BLaER1 (cell line): ENCODE results near the gene CLSTN2.

ENCODE experiments used
- H3K27ac ChIP-seq: shearing (Covaris generic); formaldehyde crosslinking; 2 replicates; pipeline ENCODE4 v1.8.1; 2022
- H3K27me3 ChIP-seq: shearing (Covaris generic); formaldehyde crosslinking; 2 replicates; pipeline ENCODE4 v1.8.1; 2022
- H3K36me3 ChIP-seq: shearing (Covaris generic); formaldehyde crosslinking; 2 replicates; pipeline ENCODE4 v1.8.1; 2022
- H3K4me1 ChIP-seq: shearing (Covaris generic); formaldehyde crosslinking; 2 replicates; pipeline ENCODE4 v1.8.1; 2022
- H3K4me2 ChIP-seq: shearing (Covaris generic); formaldehyde crosslinking; 2 replicates; pipeline ENCODE4 v1.8.1; 2022
- H3K4me3 ChIP-seq: shearing (Covaris generic); formaldehyde crosslinking; 2 replicates; pipeline ENCODE4 v1.8.1; 2022
- H3K9ac ChIP-seq: shearing (Covaris generic); formaldehyde crosslinking; 2 replicates; pipeline ENCODE4 v1.8.1; 2022
- H3K9me3 ChIP-seq: shearing (Covaris generic); formaldehyde crosslinking; 2 replicates; pipeline ENCODE4 v1.8.1; 2022
- H4K20me1 ChIP-seq: shearing (Covaris generic); formaldehyde crosslinking; 2 replicates; pipeline ENCODE4 v1.8.1; 2022
- Cebpa-rat ChIP-seq: shearing (Covaris generic); IDR thresholded peaks from 2 replicates; pipeline ENCODE4 v1.8.1; 2022

CLSTN2 gene

DNA sequence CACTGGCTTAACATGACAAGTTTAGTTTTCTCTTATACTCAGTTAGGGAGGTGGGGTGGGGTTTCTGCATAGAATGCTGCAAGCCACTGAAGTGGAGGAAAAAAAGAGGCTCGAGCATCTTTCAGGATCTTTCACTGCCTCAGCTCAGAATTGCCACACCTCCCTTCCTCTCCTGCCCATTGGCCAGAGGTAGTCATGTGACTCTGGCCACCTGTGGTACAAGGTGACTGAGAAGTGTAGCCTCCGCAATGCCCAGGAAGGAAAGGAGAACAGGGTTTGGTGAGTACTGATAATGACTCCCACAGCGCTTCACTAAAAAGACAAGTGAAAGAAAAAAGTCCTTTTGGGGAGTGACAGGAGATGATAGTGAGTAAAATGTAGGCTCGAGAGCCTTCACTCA, 618.6 kb downstream of the CLSTN2 start:
- Histone ChIP-seq H4K20me1 (no peaks in the 10 kb centered on the region), H3K4me1 (no peaks in the 10 kb centered on the region), H3K27me3 (no peaks in the 10 kb centered on the region), H3K4me3 (no peak overlapping the region), H3K36me3 (no peaks in the 10 kb centered on the region), H3K9me3 (no peaks in the 10 kb centered on the region), H3K27ac (no peak overlapping the region), H3K9ac (no peak overlapping the region), H3K4me2 (no peak overlapping the region)
- TF ChIP-seq Cebpa-rat, result no peak

GRCh38 chr3:140555666-140556065, 620.7 kb downstream of the CLSTN2 start:
- no peaks in the 10 kb centered on the region for H3K36me3 ChIP-seq
- no peaks in the 10 kb centered on the region for H3K9me3 ChIP-seq
- H3K4me1 ChIP-seq, result no peaks in the 10 kb centered on the region
- no peak overlapping the region for H3K9ac ChIP-seq
- H3K4me2 ChIP-seq, result no peak overlapping the region
- no peak for TF ChIP-seq Cebpa-rat
- H4K20me1 ChIP-seq, result no peaks in the 10 kb centered on the region
- no peak overlapping the region for H3K4me3 ChIP-seq
- H3K27me3 ChIP-seq, result no peaks in the 10 kb centered on the region
- no peak overlapping the region for H3K27ac ChIP-seq

- no peak overlapping the region for H3K27ac ChIP-seq
- no peaks in the 10 kb centered on the region for H3K27me3 ChIP-seq
- TF ChIP-seq Cebpa-rat, result no peak
- H4K20me1 ChIP-seq, result no peaks in the 10 kb centered on the region
- H3K4me1 ChIP-seq, result no peaks in the 10 kb centered on the region
- no peaks in the 10 kb centered on the region for H3K9me3 ChIP-seq
- H3K4me2 ChIP-seq, result no peak overlapping the region
- no peak overlapping the region for H3K9ac ChIP-seq
- H3K4me3 ChIP-seq, result no peak overlapping the region
- no peaks in the 10 kb centered on the region for H3K36me3 ChIP-seq
These were observed 622.5 kb downstream of the CLSTN2 start for GRCh38 chr3:140557476-140557875.

DNA sequence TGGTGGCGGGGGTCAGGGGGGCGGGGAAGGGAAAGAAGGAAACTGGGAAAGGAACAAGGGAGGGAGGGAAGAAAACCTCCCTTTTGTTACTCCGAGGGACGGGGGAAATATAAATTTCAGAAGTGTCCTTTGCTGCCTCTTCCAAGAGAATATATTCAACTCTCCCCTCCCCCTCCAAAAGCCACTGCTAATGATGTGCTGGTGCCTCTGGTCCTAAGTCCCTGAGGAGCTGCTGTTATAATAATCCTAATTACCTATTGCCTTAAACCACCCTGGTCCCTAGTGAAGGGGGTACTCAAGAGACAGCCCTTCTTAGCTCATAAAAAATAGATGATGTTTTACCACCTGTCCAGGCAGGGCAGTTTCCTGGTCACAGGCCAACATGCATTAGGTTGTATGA, 624.6 kb downstream of the CLSTN2 start:
- no peak for TF ChIP-seq Cebpa-rat
- no peak overlapping the region for H3K9ac ChIP-seq
- H3K4me2 ChIP-seq, result no peak overlapping the region
- H3K27me3 ChIP-seq, result no peaks in the 10 kb centered on the region
- H3K4me1 ChIP-seq, result no peaks in the 10 kb centered on the region
- H3K9me3 ChIP-seq, result no peaks in the 10 kb centered on the region
- no peaks in the 10 kb centered on the region for H4K20me1 ChIP-seq
- H3K4me3 ChIP-seq, result no peak overlapping the region
- H3K36me3 ChIP-seq, result no peaks in the 10 kb centered on the region
- H3K27ac ChIP-seq, result no peak overlapping the region

DNA sequence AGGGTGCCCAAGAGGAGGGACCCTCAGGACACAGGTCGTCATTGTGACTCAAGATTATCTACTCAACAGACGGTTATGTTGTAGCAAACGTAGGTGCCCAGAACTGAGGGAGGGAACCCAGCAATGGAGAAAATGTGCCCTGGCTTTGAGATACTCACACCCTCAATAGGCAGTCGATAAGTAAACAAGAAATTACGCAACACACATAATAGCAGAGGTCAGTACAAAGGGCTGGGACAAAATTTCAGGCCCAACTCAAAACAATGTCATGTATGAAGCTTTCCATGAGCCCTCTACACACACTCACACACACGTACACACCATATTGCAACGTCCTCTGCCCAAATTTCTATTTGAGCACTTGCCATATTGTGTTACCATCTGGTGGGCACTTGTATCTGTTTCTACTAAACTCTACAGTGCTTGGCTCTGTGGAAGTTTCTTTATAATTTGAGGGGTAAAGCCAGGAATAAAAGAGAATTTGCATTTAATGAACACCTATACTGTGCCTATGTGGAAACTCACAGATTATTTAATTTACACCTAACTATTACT, 628.3 kb downstream of the CLSTN2 start:
- Histone ChIP-seq H3K9ac (no peak overlapping the region), H3K4me2 (no peak overlapping the region), H3K27me3 (no peaks in the 10 kb centered on the region), H3K27ac (no peak overlapping the region), H3K9me3 (no peaks in the 10 kb centered on the region), H4K20me1 (no peaks in the 10 kb centered on the region), H3K36me3 (no peaks in the 10 kb centered on the region), H3K4me3 (no peak overlapping the region), H3K4me1 (no peaks in the 10 kb centered on the region)
- 0 out of 2 replicates have a peak, but pooled peaks have one; percentile 54 for TF ChIP-seq Cebpa-rat

- H3K4me3 ChIP-seq, result no peak overlapping the region
- no peak overlapping the region for H3K4me2 ChIP-seq
- H4K20me1 ChIP-seq, result no peaks in the 10 kb centered on the region
- no peak for TF ChIP-seq Cebpa-rat
- no peaks in the 10 kb centered on the region for H3K9me3 ChIP-seq
- no peaks in the 10 kb centered on the region for H3K27me3 ChIP-seq
- no peak overlapping the region for H3K9ac ChIP-seq
- no peaks in the 10 kb centered on the region for H3K36me3 ChIP-seq
- H3K4me1 ChIP-seq, result no peaks in the 10 kb centered on the region
- H3K27ac ChIP-seq, result no peak overlapping the region
These were observed 633.1 kb downstream of the CLSTN2 start for GRCh38 chr3:140568131-140568530.

- Histone ChIP-seq H3K9me3 (no peaks in the 10 kb centered on the region), H3K27ac (no peak overlapping the region), H3K4me3 (no peak overlapping the region), H4K20me1 (no peaks in the 10 kb centered on the region), H3K27me3 (no peaks in the 10 kb centered on the region), H3K9ac (no peak overlapping the region), H3K4me2 (no peak overlapping the region), H3K4me1 (no peaks in the 10 kb centered on the region), H3K36me3 (no peaks in the 10 kb centered on the region)
- TF ChIP-seq Cebpa-rat, result no peak
These were observed 634.0 kb downstream of the CLSTN2 start for GRCh38 chr3:140568842-140569520.

DNA sequence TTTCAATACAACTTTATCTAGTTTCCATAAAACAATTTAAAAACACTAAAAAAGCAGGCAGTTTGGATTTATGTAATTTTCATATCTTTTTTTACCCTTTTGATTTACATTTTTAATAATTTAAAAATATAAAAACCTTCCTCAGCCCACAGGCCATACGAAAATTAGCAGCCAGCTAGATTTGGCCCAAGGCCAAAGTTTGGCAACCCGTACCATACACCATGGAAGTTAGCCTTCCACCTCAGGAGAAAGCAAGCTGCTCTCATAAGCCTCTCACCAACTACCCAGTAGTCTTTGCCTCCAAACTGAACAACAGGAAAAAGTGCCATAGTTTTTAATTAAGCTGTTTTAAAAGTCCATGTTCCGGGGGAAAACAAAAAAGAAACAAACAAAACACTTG, 635.6 kb downstream of the CLSTN2 start:
- Histone ChIP-seq H3K4me1 (no peaks in the 10 kb centered on the region), H4K20me1 (no peaks in the 10 kb centered on the region), H3K9me3 (no peaks in the 10 kb centered on the region), H3K9ac (no peak overlapping the region), H3K4me3 (no peak overlapping the region), H3K27ac (no peak overlapping the region), H3K4me2 (no peak overlapping the region), H3K36me3 (no peaks in the 10 kb centered on the region), H3K27me3 (no peaks in the 10 kb centered on the region)
- TF ChIP-seq Cebpa-rat, result no peak

DNA sequence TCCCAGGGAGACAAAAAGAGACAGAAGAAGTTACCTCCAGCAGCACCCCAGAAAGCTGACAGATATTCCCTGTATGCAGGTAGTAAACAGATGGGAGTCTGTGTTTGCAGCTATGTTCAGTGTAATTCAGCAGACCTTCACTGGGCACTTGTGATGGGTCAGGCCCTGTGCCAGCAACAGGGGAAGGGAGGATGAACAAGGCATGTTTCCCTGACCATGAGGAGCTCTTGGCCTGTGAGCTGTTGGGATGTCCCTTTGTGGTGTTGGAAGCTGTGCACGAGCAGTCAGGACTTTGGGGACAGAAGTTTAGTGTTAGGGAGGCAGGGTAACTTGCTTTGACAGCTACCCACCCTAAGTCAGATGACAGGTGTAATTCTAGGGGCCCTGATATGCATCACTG, 636.9 kb downstream of the CLSTN2 start:
- no peaks in the 10 kb centered on the region for H3K9me3 ChIP-seq

GRCh38 chr3:140572334-140572733, 637.3 kb downstream of the CLSTN2 start:
- TF ChIP-seq Cebpa-rat, result no peak
- Histone ChIP-seq H4K20me1 (no peaks in the 10 kb centered on the region), H3K4me1 (no peaks in the 10 kb centered on the region), H3K27ac (no peak overlapping the region), H3K27me3 (no peaks in the 10 kb centered on the region), H3K9ac (no peak overlapping the region), H3K36me3 (no peaks in the 10 kb centered on the region), H3K4me2 (no peak overlapping the region), H3K4me3 (no peak overlapping the region), H3K9me3 (no peaks in the 10 kb centered on the region)

More for the DNA sequence above, 636.9 kb downstream of the CLSTN2 start:
- Histone ChIP-seq H4K20me1 (no peaks in the 10 kb centered on the region), H3K4me2 (no peak overlapping the region), H3K4me3 (no peak overlapping the region), H3K27ac (no peak overlapping the region), H3K4me1 (no peaks in the 10 kb centered on the region), H3K36me3 (no peaks in the 10 kb centered on the region), H3K27me3 (no peaks in the 10 kb centered on the region), H3K9ac (no peak overlapping the region)
- no peak for TF ChIP-seq Cebpa-rat
